ENCODE results near the gene TXNRD1.

TXNRD1 gene

DNA sequence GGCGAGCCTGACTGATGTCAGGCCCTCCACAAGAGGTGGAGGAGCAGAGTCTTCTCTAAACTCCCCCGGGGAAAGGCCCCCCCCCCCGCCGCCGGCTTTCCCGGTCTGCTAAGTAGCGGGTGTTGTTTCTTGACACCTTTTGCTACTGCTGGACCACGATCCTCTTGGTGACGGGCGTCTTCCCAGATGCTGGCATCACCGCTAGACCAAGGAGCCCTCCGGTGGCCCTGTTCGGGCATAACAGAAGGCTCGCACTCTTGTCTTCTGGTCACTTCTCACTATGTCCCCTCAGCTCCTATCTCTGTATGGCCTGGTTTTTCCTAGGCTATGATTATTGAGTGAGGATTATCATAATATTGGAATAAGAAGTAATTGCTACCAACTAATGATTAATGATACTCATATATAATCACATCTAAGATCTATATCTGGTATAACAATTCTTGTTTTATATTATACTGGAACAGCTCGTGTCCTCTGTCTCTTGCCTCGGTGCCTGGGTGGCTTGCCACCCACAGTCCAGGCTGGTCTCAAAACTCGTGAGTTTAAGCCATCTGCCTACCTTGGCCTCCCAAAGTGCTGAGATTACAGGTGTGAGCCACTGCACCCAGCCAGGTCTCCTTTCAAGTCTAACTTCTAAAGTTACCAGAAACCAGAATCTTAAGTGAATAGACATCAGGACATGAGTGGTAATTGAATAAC is 78.7 kb downstream of the TXNRD1 start:
- TF ChIP-seq, protein P1, sequence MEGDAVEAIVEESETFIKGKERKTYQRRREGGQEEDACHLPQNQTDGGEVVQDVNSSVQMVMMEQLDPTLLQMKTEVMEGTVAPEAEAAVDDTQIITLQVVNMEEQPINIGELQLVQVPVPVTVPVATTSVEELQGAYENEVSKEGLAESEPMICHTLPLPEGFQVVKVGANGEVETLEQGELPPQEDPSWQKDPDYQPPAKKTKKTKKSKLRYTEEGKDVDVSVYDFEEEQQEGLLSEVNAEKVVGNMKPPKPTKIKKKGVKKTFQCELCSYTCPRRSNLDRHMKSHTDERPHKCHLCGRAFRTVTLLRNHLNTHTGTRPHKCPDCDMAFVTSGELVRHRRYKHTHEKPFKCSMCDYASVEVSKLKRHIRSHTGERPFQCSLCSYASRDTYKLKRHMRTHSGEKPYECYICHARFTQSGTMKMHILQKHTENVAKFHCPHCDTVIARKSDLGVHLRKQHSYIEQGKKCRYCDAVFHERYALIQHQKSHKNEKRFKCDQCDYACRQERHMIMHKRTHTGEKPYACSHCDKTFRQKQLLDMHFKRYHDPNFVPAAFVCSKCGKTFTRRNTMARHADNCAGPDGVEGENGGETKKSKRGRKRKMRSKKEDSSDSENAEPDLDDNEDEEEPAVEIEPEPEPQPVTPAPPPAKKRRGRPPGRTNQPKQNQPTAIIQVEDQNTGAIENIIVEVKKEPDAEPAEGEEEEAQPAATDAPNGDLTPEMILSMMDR (IDR thresholded peaks at IDR 0.05; ENCODE audit: low read length, missing control alignments), result peak; percentile 29
- DNase-seq (ENCODE audit: low read depth), result peak; percentile 57
- H3K4me3 ChIP-seq (replicated peaks; ENCODE audit: low read depth, low read length), result peak overlapping the region; percentile 61

DNA sequence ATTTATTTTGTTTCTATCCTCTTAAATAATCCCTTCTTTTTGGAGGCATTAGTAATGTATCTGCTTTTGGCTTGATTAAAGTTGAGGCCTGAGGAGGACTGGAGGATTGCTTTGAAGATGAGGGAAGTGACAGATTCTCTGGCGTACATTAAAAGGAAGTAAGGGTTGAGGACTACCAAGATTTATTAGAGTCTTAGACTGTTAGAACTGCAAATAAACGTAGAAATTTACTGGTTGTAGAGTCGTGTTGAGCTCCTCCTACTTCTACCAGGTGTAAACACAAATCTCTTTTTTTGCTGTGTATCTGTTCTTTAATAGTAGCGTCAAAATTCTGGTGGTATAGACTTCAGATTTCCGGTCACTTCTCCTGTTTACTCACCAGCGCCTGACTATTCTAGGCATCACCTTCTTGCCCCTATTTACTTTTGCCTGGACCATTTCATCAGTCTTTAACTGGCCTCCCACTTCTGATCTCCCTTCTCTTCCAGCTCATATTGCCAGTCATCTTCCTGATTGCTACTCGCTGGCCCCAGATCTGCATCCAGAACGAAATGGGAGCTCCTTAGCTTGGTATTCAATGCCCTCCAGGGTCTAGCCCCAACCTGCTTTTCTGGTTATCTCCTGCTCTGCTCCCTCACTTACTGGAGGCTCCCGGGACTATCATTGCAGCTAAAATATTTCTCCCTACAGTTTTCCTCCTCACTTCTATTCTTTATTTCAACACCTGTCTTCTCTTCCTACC is 79.5 kb downstream of the TXNRD1 start:
- DNase-seq (ENCODE audit: low read depth), result no peak
- peak overlapping the region; percentile 35 for H3K4me3 ChIP-seq (replicated peaks; ENCODE audit: low read depth, low read length)
- TF ChIP-seq, protein P1 (IDR thresholded peaks at IDR 0.05; ENCODE audit: low read length, missing control alignments), result no peak

DNA sequence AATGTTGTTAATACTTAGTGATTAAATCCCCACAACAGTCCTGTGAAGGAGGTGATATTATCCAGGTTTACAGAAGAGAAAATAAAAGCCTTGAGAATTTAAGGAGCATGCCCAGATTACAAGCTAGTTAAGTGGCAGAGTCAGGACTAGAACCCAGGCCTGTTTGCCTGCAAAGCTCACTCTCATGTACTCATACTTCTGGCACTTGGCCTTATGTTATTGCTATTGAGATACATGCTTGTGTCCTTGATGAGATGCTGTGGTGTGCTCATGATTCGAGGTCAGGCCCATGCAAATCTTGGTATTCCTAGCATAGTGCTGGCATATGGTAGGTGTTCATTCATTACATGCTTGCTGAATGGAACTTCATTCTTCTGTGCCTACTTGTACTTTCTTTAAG is 80.4 kb downstream of the TXNRD1 start:
- TF ChIP-seq, protein P1 (IDR thresholded peaks at IDR 0.05; ENCODE audit: low read length, missing control alignments), result no peak
- peak overlapping the region; percentile 35 for H3K4me3 ChIP-seq (replicated peaks; ENCODE audit: low read depth, low read length)
- DNase-seq (ENCODE audit: low read depth), result no peak

DNA sequence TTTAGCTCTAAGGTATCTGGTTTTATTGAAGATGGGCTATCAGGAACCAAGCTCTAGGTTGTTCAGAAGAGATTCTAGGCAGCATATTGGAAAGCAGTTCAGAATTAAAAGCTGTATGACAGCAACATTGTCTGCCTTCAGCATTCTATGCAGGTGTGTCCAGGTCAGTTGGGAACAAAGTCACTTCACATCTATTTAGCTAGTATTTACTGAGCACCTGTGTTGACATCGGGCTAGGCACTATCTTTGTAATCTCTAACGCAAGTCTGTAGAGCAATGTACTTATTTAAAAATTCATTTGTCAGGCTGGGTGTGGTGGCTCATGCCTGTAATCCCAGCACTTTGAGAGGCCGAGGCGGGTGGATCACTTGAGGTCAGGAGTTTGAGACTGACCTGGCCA is 81.1 kb downstream of the TXNRD1 start:
- DNase-seq (ENCODE audit: low read depth), result no peak
- peak overlapping the region; percentile 35 for H3K4me3 ChIP-seq (replicated peaks; ENCODE audit: low read depth, low read length)
- TF ChIP-seq, protein P1 (IDR thresholded peaks at IDR 0.05; ENCODE audit: low read length, missing control alignments), result no peak

DNA sequence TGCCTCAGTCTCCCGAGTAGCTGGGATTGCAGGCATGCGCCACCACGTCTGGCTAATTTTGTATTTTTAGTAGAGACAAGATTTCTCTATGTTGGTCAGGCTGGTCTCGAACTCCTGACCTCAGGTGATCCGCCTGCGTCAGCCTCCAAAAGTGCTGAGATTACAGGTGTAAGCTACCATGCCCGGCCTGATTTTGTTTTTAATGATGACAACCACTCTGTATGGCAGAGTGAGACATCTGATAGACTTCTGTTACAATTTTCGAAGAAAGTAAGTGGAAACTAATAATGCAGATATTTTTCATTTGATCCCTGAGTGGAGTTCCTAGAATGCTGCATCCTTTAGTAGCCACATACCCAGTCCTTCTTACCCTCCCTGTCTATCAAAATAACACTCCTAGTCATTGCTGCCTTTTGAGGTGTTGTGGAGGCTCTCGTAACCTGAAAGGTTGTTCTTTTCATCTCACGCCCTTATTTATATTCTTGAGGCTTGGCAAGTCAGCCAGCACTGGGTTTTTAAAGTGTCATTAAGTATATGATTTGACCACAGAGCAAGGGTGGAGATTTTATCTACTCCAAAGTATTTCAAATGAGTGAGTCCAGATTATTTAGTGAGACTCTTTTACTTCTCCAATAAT is 82.0 kb downstream of the TXNRD1 start:
- TF ChIP-seq, protein P1 (IDR thresholded peaks at IDR 0.05; ENCODE audit: low read length, missing control alignments), result no peak
- no peak overlapping the region for H3K4me3 ChIP-seq (replicated peaks; ENCODE audit: low read depth, low read length)
- DNase-seq (ENCODE audit: low read depth), result peak; percentile 6

DNA sequence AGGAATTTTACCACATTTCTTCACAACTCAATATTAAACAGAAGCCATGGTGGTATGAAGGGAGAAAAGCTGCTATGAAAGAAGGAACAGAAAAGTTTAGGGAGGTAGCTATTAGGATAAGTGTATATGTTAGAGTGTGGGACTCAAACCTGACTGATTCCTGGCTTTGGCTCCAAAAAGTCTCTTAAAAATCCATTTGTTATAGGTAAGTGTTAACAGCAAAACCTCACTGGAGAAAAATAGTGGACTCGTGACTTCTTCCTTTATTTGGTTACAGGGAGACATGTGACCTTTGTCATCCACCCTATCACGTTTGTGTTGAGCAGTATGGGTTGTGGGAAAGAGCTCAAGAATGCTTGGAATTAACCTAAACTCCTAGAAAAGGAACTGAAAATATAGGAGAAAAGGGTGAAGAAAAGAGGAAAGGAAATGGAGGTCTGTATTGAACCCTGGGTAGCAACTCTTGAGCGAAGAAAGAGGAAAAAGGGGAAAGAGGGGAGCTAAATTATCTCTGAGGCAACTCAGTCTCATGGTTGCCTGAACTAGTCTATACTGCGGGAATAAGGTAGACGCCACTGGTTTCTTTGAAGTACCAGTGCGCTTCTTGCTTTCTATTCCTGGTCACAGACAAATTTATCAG is 84.4 kb downstream of the TXNRD1 start:
- peak; percentile 47 for DNase-seq (ENCODE audit: low read depth)
- H3K4me3 ChIP-seq (replicated peaks; ENCODE audit: low read depth, low read length), result peak overlapping the region; percentile 19
- TF ChIP-seq, protein P1 (IDR thresholded peaks at IDR 0.05; ENCODE audit: low read length, missing control alignments), result no peak
